GM10266 (cell line): ENCODE results near the gene STMP1.
A peak's percentile ranks its signal among the peaks of the same experiment; 100 is the strongest.

Experiments used
- DNase-seq: peaks from one replicate; pipeline ENCODE4 v3.0.0; 2012; ENCODE audit errors: extremely low spot score
- TF ChIP-seq, protein P1 (sequence below): IDR thresholded peaks from 2 replicates; pipeline ENCODE4 v1.5.1; 2012; ENCODE audit warnings: mild to moderate bottlenecking, low read depth; ENCODE audit not compliant: control insufficient read depth, insufficient read depth; ENCODE audit errors: missing control alignments

Gene STMP1

DNA sequence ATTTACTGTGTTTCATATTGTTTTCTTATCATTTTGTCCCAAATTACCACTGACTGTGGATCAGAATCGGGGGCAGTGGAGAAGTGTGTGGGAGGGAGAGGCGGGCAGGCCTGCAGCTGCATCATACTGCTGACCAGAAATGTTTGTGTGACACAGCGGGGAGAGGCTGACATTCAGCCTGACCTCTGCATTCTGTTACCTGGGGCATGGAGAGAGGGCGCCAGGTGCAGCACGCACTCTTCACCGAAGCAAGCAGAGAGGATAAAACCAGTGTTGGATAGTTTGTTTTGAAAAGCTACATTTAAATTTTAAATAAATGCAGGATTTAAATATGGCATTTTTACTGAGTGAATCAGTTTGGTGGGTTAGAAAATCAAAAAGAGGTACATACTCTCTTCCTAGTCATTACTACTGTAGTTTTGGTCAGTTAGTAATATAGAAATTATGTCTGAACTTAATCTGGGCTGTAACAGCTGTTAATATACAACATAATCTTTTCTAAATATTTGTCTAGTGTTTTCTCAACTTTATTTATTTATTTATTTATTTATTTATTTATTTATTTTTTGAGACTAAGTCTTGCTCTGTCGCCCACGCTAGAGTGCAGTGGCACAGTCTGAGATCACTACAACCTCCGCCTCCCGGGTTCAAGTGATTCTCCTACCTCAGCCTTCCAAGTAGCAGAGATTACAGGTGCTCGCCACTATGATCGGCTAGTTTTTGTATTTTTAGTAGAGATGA lies 8.8 kb upstream of the STMP1 start:
- TF ChIP-seq, protein P1, sequence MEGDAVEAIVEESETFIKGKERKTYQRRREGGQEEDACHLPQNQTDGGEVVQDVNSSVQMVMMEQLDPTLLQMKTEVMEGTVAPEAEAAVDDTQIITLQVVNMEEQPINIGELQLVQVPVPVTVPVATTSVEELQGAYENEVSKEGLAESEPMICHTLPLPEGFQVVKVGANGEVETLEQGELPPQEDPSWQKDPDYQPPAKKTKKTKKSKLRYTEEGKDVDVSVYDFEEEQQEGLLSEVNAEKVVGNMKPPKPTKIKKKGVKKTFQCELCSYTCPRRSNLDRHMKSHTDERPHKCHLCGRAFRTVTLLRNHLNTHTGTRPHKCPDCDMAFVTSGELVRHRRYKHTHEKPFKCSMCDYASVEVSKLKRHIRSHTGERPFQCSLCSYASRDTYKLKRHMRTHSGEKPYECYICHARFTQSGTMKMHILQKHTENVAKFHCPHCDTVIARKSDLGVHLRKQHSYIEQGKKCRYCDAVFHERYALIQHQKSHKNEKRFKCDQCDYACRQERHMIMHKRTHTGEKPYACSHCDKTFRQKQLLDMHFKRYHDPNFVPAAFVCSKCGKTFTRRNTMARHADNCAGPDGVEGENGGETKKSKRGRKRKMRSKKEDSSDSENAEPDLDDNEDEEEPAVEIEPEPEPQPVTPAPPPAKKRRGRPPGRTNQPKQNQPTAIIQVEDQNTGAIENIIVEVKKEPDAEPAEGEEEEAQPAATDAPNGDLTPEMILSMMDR: no peak
- DNase-seq: no peak

DNA sequence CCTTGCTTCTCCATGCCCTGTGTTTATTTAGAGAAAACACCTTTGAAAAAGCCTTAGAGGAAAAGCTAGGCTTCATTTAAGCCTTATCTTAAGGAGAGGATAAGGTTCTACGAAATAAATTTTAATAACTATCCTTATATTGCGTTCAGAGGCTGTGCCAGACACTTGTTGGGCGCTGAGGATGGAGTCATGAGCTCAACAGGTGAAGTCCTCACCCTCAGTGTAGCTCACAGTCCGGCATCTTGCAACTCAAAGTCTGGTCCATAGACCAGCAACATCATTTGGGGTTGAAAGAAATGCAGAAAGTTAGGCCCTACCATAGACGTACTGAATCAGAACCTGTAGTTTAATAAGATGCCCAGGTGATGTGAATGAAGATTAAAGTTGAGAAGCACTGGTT lies 3.8 kb upstream of the STMP1 start:
- TF ChIP-seq, protein P1: no peak

DNA sequence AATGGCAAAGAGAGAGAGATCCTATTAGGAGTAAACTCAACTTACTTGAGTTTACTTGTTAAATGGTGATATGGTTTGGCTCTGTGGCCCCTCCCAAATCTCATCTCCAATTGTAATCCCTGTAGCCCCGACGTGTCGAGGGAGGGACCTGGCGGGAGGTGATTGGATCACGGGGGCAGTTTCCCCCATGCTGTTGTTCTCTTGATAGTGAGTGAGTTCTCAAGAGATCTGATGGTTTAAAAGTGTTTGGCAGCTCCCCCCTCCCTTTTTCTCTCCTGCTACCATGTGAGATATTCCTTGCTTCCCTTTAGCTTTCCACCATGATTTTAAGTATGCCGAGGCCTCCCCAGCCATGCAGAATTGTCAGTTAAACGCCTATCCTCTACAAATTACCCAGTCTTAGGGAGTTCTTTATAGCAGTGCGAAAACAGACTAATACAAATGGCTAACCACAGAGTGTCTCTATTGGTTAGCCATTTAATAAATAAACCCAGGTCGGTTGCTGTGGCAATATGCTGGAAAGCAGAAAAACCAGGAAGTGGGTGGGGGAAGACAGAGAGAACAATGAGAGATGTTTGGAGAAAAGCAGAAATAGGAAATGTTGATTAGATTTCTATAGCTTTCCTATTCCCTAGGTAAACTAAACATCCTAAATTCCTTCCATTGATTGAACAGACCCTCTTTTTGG lies 3.0 kb upstream of the STMP1 start:
- TF ChIP-seq, protein P1: no peak
- DNase-seq: no peak

More for the DNA sequence above, 3.8 kb upstream of the STMP1 start:
- DNase-seq: no peak

DNA sequence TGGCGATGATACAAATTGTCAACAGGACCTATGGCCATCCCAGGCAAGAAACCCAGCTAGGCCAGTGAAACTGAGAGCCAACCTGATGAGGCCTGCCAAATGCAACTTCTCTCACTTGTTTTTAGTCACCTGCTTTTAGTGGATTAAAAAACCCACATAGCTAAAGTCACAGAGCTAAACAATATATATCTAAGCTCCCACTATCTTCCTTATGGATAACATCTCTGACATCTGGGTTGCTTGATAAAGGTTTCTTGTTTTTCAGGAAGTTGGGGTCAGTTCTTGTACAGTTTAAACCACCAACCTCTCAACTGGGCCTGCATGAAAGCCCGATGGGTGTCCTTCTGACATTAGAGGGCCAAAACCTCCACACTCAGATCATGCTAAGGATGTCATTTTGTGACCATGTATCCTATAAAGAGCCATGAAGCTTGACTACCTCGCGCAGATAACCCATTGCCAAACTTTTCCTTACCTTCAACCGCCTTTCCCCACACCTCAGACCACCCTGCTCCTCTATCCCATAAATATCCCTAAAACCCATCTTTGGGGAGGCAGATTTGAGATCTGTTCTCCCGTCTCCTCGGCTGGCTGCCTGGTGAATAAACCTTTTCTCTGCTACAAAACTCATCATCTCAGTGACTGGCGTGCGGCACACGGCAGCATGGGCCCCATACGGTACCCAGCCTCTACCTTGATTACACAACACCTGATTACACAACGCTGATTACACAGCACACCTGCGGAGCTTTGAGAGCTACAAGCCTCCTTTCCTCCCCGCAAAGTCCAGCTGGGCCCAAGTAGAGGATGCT lies 797 bp upstream of the STMP1 start:
- no peak for DNase-seq
- TF ChIP-seq, protein P1: no peak

DNA sequence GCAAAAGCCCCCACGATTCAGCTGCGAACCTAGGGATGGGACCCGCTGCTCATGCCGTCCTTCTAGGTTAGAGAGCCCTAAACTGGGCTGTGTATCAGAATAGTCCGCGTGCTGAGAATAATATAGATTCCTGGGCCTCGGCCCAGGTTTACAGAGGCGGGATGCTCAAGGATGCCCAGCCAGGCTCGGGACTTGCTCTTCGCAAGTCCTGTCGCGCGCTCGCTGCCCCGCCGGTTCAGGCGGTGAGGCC lies 266 bp upstream of the STMP1 start:
- TF ChIP-seq, protein P1: no peak
- peak; percentile 12 for DNase-seq

DNA sequence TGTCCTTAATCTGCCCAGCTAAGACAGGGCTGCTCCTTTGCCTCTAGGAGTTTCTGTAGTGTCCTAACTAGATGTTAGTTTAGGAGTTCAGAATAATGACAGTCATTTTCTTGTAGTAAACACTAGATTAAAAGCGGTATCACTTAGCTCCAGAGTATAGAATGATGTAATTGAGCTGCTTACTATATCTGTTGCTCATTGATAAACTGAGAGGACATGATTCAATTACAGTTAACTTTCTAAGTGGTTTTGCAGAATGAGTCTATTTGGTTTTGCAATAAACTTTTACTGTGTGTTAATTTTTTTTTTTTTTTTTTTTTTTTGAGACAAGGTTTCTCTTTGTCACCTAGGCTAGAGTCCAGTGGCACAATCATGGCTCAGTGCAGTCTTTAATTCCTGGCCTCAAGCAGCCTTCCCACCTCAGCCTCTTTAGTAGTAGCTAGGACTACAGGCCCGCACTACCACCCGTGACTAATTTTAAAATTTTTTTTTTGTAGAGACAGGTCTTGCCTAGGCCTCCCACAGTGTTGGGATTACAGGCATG lies 1.8 kb downstream of the STMP1 start:
- TF ChIP-seq, protein P1: no peak
- DNase-seq: no peak
